ENCODE measurements around the gene IER2.

DNA sequence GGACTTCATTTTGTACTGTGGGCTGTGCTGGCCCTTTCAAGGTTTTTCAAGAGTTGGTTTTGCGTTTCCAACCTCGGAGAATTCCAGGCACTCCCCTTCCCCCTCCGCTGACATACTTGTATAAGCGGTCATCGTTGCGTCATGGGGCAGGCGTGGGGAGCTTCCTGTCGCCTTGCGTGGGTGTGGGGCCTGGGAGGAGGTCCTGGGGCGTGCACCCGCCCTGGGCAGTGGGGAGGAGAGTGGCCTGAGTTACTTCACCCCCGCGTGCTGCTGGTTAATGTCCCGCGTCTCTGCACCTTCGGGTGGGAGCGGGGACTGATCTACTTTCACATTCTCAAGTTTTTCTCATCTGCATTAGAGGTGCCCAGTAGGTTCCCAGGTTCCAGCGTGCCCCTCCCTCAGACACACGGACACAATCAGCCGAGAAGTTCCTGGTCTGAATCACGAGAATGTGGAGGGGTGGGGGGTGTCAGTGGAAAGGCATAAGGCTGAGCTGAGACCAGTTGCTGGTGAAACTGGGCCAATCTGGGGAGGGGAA, 4.1 kb downstream of the IER2 start:
- TF ChIP-seq ZNF274 (IDR thresholded peaks at IDR 0.05; ENCODE audit: low read depth, low read length): no peak
- TF ChIP-seq SUZ12 (IDR thresholded peaks at IDR 0.05; ENCODE audit: extremely low read depth, insufficient read depth, insufficient read length): no peak
